NCI-H748 (cell line): ENCODE data around the gene LPO.

Source experiments
- DNase-seq: peaks from one replicate; lab custom pipeline; 2025; ENCODE audit not compliant: unreplicated experiment; lab: John Stamatoyannopoulos, UW

LPO gene

DNA sequence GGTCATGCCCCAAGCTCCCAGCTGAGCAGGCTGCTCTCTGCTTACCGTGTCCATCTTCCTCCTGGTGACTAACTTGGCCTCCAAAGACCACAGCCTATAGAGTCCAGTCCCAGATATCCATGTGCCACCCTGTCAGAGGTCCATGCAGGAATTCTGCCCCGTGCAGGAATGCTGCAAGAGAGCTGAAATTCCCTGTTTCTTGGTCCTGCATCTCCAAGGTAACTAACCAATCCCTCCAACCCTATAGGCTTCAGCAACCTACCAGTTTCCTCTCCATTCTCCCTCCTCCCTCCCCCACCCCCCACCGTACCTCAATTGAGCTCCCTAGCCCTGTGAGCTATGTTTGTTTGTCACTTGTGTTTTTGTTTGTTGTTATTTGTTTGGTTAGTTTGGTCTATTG is 9.7 kb upstream of the LPO start:
- no peak for DNase-seq

DNA sequence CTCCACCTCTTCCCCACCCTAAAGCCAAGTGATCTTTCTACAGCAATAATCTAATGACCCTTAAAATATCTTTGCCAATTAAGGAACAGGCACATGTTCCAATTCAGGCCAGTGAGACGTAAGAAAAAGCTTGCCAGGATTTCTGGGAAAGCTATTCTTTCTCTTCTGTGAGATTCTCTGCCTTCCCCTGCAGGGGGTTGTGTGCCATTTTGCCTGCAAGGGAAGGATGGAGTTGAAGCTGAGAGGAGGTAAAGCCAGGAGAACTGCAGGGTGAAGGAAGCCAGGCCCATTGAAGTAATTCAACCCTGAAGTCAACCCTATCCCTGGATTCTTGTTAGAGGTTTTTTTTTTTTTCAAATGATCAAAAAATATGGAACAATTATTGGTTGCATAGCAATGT is 9.0 kb upstream of the LPO start:
- no peak for DNase-seq

DNA sequence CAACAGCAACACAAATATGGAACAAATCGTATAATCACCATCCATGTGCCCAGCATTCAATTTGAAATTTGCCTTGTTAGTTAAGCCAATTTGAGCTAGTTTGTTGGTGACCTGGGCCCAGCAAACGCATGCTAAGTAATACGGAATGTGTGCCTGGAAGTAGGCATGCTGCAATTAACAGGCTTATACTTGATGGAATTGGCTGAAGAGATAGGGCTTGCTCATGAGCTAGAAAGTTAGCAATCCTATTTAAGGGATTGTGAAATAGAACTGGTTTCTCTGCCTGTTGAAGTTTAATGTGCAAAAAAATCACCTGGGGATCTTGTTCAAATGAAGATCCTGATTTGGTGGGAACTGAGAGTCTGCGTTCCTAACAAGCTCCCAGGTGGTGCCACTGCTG is 8.5 kb upstream of the LPO start:
- no peak for DNase-seq

DNA sequence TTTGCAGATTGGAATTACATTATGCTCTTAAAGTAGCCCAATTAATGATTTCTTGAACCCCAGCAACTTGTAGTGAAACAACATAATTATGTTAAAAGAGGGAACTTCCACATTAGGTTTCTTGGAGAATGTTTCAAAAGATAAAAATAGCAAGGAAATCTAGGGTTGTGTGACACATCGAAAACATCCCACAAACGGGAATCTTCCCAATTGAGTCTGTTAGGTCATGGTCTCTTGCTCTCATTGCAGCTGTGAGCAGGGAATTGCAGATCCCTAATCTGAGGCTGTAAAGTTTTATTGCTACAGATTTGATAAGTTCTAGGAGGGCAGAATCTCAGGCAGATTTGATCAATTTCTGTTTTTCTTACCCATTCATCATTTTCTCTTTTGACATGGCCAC is 6.7 kb upstream of the LPO start:
- no peak for DNase-seq

- no peak for DNase-seq
These were observed 5.7 kb upstream of the LPO start for GRCh38 chr17:58232707-58233156.

- DNase-seq, result no peak
These were observed 4.8 kb upstream of the LPO start for GRCh38 chr17:58233543-58233942.

DNA sequence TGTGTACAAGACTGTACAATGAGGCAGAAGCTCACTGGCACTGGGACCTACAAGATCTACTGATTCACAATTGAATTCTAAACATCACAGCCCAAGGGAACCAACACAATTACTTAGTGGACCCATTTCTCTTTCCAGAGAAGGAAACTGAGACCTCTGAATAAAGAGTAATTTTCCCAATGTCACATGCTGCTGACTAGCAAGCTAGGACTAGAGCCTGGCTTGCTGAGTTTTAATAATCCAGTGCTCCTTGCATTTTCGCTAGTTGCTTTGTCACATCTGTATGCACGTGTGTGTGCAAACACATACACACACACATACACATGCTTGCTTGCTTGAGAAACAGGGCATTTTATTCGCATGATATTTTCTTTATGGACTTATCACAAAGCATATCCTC is 3.9 kb upstream of the LPO start:
- no peak for DNase-seq

GRCh38 chr17:58235821-58236220 is 2.6 kb upstream of the LPO start:
- no peak for DNase-seq

DNA sequence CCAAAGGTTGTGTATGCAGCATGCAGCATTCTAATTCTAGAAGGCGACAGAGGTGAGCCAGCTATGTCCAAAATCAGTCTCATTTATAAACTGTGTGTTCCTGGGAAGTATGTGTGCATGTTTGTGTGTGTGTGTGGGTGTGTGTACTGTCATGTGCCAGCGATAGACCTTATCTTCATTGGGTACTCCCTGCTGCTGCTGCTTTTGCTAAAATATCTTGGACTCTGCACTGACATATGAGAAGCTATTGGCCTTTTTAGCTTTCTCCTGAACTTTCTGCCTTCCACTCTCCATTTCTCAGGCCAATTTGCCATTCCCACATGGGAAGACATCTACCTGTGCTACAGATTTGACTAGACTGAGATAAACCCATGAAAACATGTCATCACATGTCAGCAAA is 2.0 kb upstream of the LPO start:
- DNase-seq, result no peak

GRCh38 chr17:58239987-58240386 is 1.6 kb downstream of the LPO start:
- DNase-seq, result no peak

GRCh38 chr17:58242171-58242784 is 3.9 kb downstream of the LPO start:
- no peak for DNase-seq

DNA sequence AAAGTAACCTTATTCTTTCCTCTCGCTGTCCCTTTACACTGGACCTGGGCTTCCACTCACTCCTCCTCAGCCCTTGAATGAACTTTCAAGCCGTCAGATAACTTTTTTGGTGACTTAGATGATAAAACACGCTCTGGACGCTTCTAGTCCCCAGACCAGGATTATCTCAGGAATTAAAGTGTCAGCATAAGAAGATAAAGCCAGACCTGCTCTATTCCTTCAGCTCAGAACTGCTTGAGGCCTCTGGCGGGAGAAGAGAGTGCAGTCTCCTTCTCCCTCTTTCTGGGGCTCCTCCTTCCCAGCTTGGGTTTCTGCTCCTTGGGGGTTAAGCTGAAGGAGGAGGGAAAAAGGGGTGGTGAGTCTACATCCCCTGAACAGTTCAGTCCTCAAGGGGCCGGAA is 6.6 kb downstream of the LPO start:
- DNase-seq, result no peak

- no peak for DNase-seq
These were observed 7.2 kb downstream of the LPO start for GRCh38 chr17:58245428-58246103.

DNA sequence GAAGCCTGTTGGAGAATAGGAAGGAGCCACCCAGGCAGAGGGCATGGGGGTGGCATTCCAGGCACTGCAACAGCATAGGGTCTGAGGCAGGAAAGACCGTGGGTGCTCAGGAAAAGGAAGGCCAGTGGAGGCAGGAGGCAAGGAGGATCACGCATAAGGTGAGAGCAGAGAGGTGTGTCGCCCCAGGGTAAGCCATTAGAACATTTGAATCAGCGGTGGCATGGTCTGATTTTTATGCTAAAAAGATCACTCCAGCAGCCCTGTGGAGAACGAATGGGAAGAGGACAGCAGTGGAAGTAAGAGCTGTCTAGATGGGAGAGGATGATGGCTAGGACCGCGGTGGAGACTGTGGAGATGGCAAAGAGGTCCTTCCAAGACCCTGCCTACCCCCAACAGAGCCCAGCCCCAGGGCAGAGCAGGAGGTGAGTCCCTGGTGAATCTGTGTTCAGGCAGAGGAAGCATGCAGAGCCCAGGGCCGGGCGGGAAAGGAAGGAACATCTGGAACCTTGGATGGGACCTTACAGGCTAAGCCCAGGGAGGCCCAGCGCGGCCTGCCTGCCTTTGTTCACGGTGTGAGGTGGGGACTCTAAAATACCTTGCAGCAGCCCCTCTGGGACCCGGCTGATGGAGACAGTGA is 7.8 kb downstream of the LPO start:
- DNase-seq, result no peak

GRCh38 chr17:58246781-58247180 is 8.4 kb downstream of the LPO start:
- no peak for DNase-seq

GRCh38 chr17:58247511-58248363 is 9.4 kb downstream of the LPO start:
- DNase-seq, result no peak

- DNase-seq, result no peak
These were observed 10.5 kb downstream of the LPO start for GRCh38 chr17:58248955-58249269.

DNA sequence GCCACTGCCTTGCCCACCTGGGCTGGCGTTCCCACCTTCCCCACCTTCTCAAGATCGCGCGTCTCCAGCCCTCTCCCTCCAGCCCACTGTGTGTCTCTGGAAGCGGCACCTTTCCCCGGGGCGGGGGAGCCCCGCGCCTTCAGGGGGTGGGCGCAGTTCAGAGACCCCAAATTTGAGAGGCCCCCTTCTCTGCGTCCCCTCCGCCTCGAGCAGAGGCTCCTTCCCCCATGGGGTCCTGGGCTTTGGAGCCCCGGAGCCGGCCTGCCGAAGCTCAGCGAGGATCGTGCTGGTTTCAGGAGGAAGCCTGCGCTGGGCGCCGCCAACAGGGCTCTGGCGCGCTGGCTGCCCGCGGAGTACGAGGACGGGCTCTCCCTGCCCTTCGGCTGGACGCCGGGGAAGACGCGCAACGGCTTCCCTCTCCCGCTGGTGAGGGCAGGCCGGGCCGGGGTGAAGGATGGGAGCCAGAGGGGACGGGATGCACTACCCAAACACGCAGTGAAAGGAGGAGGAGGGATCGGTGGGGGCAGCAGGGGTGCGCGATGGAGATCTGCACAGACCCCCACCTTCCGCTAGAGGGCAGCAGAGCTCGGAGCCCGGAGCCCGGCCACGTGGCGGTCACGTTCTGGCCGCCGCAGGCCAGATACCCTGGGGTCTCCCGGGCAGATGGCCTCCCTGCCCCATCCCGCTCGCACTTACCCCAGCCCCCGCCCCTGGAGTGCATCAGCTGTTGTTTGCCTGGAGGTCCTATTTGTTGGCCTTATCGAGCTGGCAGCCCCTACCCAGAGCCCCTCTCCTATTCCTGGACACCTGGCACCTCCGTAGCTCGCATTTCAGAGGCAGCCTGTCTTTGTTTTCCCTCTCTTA is 11.1 kb downstream of the LPO start:
- peak; percentile 69 for DNase-seq

- DNase-seq, result no peak
These were observed 12.1 kb downstream of the LPO start for GRCh38 chr17:58250344-58251011.

- DNase-seq, result no peak
These were observed 13.8 kb downstream of the LPO start for GRCh38 chr17:58252141-58252540.
